Astrocyte of the hippocampus (primary cell): Measurements from ENCODE around the gene NDUFS2.

Source experiments
- DNase-seq: peaks from one replicate; pipeline ENCODE4 v3.0.0; 2011; ENCODE audit warnings: low read depth, low spot score

NDUFS2 gene

DNA sequence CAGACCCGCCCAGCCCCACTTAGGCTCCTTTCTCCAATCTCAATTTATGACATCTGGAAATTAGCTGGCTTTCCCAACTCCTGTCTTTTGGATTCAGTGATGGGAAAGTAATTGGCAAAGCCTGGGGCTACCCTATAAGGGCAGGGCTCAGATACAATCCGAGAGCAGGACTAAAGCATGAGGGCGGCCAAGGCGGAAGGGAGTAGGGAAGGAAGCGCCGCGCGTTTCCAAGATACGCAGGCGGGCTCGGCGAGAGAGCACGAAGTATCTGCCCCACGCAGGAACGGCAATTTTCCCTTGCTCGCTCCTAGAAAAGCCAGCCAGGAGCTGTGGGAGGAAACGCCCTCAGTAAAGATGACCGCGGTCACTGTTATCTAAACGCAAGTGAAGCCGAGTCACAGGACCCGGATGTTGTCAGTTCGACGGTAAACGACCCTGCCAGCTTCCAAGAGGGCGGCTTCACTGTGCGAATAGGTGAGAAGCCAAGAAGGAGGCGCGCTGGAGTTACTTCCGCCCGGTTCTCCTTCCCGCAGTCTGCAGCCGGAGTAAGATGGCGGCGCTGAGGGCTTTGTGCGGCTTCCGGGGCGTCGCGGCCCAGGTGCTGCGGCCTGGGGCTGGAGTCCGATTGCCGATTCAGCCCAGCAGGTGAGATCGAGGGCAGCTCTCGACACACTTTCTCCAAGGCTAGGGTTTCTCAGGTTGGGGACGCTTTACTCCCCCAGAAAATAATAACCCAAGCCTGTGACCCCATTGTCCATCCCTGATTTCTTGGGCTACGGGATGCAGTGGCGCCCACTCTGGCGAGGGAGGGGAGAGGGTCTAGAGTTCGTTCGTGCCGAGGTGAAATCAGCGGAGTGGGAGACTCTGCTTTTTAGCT lies at the start of gene NDUFS2:
Gene NDUFS2, plus strand, starts transcription at position 532 of the 877 bp plus-strand sequence. Its CDS starts 19 bp downstream, at position 551.
- peak; percentile 99 for DNase-seq

DNA sequence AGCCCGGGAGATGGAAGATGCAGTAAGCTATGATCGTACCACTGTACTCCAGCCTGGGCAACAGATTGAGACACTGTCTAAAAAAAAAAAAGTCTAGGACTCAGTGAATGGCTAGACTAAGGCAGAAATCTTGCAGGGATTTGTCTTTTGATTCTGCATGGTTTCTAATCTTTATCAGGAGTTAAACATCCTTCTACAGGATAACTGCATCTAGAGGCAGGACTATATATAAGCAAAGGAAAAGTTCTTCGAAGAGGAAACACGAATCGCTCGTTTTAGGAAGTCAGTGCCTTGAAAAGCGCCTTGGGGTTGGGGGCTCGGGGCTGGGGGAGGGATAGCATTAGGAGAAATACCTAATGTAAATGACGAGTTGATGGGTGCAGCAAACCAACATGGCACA lies 49.0 kb upstream of the NDUFS2 start:
- DNase-seq, result no peak

GRCh38 chr1:161153682-161154337 lies 48.4 kb upstream of the NDUFS2 start, which contains the start of gene UFC1:
Gene UFC1 (plus strand): TSS chr1:161153978. CDS start chr1:161153998, 20 bp downstream.
- DNase-seq, result peak; percentile 93

GRCh38 chr1:161157867-161158266 lies 44.3 kb upstream of the NDUFS2 start:
- DNase-seq, result no peak

GRCh38 chr1:161158316-161159010 lies 43.7 kb upstream of the NDUFS2 start:
- no peak for DNase-seq

- DNase-seq, result peak; percentile 97
These were observed 42.9 kb upstream of the NDUFS2 start, which contains the start of gene USP21 for GRCh38 chr1:161159087-161159912. Gene USP21 (plus strand): TSS chr1:161159500. CDS start chr1:161160641, 1,141 bp downstream.

- DNase-seq, result no peak
These were observed 42.3 kb upstream of the NDUFS2 start for GRCh38 chr1:161159913-161160243.

- no peak for DNase-seq
These were observed 41.5 kb upstream of the NDUFS2 start for GRCh38 chr1:161160671-161161145.

GRCh38 chr1:161161652-161162051 lies 40.5 kb upstream of the NDUFS2 start:
- DNase-seq, result no peak

DNA sequence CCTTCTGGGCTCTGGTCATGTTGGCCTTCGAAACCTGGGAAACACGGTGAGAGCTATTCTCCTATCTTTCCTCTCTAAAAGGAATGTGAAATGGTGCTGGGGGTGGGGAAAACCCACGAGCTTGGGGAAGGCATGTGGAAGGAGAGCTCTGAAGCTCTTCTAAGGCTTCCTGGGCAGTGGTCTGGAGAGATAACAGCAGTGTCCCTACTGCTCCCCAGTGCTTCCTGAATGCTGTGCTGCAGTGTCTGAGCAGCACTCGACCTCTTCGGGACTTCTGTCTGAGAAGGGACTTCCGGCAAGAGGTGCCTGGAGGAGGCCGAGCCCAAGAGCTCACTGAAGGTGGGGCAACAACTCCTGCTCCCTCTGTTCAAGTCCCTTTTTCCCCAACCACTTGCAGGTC lies 40.1 kb upstream of the NDUFS2 start:
- no peak for DNase-seq

- no peak for DNase-seq
These were observed 39.4 kb upstream of the NDUFS2 start for GRCh38 chr1:161162806-161163205.

DNA sequence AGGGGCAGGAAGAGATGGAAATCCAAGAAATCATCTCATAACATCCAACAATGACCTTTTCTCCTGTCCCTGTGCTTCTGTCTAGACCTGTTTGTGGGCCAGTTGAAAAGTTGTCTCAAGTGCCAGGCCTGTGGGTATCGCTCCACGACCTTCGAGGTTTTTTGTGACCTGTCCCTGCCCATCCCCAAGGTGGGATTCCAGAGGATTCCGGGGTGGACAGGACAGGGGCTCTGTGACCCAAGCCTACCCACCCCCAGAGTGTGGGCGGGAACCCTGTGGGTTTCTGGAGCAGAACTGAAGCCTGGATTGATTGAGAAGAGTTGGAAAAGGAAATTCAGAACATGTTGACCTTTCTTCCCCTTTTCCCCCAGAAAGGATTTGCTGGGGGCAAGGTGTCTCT lies 38.4 kb upstream of the NDUFS2 start:
- DNase-seq, result no peak

GRCh38 chr1:161164901-161165610 lies 37.1 kb upstream of the NDUFS2 start:
- DNase-seq, result no peak

DNA sequence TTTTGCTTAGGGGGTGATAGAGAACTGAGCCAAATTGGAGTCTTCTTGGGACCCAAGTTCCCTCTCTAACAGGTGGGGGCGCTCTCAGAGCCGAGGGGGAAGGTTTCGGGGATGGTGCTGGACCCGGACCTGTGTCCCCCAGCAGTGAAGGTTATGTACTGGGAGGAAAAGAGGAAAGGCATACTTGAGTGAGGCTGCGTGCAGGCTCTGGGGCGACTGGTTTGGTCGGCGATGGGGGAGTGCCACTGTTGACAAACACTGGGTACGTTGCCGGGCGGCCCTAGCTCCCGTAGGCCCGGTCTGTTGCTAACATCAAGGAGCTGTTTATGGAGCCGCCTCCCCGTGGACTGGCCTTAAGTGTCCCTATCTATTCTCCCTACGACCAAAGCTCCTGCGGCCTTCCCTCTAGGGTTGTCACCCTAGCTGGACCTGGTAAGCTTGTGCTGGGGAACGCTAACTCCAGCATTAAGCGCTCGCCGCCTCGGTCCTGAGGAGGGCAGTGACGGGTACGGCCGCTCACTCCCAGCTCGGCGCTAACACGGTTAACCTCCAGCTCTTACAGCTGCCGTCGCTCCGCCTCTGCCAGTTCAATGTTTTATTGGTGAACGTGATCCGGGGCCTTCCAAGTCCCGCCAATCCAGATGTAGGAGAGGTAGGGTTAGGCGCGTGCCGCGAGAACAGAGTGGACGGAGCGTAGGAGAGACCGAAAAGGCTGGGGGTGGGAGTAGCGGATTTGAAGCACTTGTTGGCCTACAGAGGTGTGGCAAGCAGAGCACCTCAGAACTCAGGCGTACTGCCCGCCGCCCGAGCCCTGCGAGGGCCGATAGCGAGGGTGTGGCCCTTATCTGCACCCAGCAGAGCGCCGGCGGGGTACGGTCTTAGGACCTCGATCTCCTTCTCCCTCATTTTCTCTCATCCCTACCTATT lies 36.2 kb upstream of the NDUFS2 start, which contains the start of gene PPOX:
Gene PPOX, plus strand, starts transcription at position 685 of the 927 bp plus-strand sequence. CDS start 422 bp downstream, outside the sequence.
- DNase-seq, result peak; percentile 99

GRCh38 chr1:161166669-161167548 lies 35.3 kb upstream of the NDUFS2 start:
- peak; percentile 33 for DNase-seq

DNA sequence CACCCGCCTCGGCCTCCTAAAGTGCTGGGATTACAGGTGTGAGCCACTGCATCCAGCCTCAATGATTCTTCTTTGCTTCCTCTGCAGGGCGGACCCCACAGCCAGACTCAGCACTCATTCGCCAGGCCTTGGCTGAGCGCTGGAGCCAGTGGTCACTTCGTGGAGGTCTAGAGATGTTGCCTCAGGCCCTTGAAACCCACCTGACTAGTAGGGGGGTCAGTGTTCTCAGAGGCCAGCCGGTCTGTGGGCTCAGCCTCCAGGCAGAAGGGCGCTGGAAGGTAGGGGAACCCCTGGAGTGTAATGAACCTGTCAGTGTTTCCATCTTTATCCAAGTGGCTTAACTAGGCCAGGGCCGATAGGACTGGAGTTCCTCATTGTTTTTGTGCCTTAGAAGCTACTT lies 33.3 kb upstream of the NDUFS2 start:
- no peak for DNase-seq

DNA sequence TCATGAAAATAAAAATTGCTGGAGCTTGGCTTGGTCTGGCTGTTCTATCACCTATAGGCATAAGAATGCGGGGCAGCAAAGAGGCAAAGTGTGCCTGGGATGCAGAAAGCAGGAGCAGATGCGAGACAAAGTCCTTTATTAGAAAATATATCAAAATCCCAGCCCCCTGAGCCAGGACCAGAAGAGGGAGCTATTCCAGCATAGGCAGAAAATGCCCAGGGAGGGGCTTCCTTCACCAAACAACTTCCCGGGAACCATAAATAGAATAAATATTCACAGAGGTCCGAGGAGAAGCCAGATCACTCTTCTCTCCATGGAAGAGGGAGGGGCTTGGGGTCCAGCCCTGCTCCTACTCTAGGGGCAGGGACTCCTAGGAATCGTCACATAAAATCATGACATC lies 31.0 kb upstream of the NDUFS2 start:
- no peak for DNase-seq

DNA sequence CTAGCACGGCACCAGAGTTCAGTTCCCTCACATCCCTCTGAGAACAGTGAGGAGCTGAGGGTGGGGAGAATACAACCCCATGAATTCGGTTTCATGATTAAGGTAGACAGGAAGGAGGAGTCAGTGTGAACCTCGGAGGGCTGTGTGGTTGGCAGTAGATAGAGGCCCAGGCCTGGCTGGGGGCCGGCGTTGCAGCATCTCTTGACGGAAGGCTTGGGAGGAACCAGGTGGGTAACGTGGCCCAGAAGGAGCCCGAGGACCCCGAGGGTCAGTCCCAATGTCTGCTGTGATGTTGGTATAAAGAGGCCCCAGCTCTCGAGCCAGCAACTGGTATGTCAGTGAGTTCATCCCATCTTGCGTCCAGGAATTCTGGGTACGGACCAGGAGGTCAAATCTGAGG lies 30.5 kb upstream of the NDUFS2 start:
- DNase-seq, result no peak
